Activated T-cell treated with anti-CD3 and anti-CD28 coated beads for 1 hour (primary cell): Measurements from ENCODE around the gene SPNS2.

Source experiments
- DNase-seq: peaks from one replicate; pipeline ENCODE4 v3.0.0-alpha.2; 2020; ENCODE audit warnings: low read depth

Gene SPNS2

DNA sequence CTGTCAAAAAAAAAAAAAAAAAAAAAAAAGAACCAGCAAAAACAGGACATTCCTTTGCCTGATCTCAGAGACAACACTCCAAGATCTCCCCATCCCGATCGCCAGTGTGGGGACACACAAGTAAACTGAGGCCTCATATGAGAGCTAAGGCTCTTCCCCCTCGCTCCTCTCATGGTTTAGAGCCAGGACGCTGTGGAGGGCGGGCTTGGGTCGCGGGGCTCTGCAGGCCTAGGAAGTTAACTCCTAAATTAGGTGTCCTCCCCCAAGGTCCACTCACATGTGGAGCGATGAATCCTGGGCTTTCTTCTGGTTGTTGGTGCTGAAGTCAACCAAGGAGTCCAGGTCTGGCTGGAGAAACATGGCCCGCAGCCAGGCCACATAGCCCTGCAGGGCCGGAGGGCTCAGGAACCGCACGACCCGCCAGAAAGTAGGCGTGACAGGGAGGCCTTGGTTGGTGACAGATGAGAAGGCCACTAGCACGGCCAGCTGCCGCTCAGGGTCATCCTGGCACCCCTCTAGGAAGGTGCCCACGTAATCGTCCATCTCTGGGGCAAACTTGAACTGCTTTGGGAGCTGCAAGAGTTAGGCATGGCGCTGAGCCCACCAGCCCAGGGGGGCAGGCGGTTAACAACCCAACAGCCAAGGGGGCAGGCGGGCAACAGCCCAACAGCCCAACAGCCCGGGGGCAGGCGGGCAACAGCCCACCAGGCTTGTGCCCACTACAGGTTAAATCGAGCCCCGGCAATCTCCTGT, 51.3 kb downstream of the SPNS2 start:
- no peak for DNase-seq

DNA sequence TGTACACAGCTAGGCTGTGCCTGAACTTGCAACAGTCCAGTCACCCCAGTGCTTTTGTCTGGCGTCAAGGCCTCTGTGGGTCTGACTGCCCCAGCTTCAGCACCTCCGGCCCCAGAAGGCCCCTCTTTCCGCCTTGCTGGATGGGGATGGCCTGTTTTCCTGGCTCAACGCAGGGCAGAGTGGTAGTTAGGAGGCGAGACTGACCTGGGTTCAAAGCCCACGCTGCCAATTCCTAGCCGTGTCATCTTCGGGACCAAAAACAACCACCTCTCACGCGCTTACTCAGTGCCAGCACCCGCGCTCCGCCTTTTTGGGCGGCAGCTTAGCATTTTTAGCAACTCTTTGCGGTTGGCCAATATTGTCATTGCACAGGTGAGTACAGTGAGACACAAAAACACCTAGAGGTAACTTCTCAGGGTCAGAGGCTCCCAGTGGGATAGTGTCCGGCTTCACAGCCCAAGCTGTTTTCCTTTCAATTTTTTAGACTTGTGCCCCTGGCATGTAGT, 51.9 kb downstream of the SPNS2 start:
- DNase-seq: no peak

DNA sequence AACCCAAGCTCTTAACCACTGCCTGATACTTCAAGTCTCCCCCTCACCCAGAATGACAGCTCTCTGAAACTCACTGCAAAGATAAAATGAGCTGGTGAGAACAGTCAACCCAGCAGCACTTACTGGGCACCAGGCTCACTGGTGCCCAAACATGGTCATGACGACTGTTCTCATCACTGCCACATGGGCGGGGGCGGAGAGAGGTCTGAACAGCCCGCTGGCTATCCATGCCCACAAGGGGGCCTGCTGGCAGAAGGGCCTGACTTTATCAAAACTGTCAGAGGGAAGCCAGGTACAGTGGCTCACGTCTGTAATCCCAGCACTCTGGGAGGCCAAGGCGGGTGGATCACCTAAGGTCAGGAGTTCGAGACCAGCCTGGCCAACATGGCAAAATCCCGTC, 52.5 kb downstream of the SPNS2 start:
- DNase-seq: no peak

DNA sequence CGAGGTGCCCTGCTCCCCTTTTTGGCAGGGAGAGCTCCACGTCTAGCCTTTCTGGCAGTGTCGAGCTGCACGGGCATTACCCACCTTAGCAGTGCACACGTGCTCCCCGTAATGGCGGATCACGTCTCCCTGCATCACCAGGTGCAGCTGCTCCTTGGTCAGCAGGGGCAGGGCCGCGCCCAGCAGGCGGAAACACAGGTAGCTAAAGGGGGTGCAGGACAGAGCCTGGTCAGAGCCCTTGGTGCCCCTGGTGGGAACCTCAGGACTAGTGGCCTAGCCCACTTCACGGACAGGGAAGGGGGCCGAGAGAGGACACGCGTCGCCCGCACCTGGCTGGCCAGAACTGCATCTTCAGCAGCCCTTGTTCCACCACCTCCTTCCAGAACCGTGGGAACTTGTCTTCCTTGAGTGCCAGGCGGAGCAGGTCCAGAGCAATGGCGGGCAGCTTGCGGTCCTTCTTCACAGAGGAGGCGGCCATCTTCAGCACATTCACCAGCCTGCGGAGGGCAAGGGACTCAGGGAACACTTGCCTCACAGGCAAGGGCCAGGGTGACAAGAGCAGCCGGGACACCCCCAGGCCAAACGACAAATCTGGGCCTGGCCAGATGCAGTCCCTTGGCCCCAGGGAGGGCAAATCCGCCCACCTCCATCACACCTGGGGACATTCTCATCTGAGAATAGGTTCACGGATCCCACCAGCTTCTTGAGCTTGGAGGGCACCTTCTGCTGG, 53.3 kb downstream of the SPNS2 start:
- DNase-seq: no peak

DNA sequence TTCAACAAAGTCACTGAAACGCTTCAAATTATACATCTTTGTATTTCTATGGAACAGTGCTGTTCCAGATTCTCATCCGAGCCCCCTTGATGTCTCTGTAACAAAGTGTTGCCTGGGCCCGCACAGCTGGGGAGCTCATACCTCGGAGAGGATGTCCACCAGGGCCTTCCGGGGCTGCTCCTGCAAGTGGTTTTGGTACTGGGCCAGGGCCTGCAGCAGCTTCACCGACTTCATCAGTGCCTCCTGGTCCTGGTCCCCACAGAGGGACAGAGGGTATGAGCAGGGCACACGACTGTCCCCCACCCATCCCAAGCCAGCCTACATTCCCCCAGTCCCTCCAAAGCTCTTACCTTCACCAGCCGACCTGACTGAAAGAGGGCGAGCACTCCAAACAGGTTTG, 55.0 kb downstream of the SPNS2 start:
- DNase-seq: no peak

DNA sequence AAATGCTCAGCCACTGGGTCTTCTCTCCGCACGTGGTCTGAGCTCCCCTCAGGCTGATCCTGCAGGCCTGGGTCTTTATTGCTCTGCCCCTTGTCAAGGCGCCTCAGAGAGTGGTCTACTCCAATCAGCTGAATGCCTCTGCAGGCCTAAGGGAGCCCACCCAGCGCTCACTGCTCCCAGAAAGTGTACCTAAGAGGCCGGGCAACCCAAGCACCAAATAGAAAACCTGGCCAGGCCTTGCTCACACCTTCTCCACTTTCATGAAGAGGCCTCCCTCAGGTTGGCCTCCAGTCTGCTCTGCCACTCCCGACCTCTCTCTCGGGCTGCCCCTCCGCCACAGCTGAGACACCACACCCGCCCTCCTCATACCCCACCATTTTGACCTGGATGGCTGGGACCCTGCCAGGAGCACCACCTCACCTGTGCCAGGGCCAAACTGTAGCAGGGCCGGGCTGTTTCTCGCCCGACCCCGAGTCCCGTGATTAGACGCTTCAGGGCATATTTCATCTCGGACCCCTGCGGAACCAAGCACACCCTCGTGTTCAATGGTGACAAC, 55.8 kb downstream of the SPNS2 start:
- DNase-seq: no peak

DNA sequence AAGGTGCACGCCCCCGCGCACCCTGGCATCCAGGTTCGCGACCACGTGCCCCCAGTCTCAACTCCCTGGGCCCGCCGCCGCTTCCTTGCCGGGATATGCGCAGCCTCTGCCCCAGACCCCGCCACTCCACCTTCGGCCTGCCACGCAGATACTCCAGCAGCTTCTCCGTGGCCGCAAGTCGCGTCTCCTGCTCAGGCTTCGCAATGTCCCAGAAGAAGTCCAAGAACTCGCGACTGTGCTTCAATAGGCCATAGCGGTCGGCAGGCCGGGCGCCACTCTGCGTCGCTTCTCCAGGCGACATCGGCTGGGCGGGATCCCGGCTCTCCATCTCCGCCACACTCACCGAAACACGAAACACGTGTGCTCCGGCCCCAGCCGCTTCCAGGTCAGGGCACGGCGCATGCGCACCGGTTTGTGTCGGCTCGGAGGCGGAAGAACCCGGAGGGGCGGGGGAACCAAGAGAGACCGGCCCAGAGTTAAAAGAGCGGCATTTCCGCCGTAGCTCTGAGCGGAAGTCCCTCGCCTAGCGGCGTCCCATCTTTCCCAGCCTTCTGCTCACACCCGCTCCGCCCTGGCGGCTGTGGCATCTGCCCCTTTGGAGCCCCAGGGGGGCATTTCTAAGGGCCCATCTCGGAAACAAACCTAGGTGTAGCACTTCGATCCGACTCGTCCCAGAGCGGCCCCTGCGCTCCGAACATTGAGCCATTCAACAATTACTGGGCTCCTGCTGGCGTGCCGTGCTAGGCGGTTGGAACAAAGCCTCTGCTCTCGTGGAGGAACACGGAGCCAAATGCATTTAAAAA, 56.5 kb downstream of the SPNS2 start, which contains the start of gene MYBBP1A:
Gene MYBBP1A (minus strand): TSS at position 388 of the 803 bp plus-strand sequence. CDS start 60 bp downstream, at position 328.
- peak; percentile 98 for DNase-seq

DNA sequence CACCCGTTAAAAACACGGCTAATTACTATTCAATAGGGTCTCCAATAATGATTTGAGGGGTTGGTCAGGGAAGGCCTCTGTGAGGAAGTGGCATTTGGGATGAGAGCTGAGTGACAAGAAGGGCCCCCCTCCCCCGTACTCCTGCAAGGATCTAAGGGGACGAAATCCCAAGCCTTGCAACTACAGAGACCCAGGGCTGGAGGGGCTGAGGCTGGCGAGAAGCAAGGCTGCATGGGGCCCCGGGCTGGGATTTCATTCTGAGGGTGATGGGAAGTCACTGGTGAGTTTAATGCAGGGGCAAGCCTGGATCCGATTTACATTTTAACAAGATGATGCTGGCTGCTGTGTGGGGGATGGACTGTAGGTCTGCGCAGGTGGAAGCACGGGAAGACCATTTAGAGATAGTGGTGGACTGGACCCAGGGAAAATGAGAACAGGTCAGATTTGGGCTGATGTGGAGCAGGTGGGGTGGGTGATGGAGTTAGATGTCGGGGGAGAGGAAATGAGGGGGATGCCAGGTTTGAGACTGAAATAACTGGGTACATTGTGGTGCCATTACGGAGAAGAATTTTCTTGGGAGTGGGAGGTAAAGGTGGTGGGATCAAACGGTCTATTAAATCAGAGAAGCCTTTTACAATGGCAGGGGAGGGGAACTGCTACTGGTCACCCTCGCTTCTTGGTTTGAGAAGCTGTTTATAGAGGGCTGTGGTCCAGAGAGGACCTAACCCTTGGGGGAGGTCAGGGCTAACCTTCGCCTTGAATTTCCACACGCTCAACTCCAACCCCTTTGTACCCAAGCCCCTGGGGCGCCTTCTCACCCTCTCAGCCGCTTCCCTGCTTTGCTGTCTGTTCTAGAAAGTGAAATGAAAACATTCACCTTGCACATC, 57.4 kb downstream of the SPNS2 start:
- no peak for DNase-seq

DNA sequence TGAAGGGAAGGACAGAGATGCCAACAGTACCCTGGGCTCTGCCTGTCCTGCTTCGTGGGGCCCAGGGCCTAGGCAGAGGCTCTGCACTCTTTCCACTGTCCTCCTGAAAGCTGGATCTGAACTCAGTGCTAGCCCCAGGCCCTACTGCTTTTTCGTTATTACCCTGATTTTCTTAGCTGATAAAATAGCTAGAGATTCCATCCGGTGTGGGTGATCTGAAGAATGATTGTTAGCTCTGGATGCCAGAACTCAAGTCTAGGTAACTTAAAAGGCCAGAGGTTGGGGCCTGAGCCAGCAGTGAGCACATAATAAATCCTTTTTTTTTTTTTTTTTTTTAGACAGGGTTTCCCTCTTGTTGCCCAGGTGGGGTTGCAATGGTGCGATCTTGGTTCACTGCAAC, 58.3 kb downstream of the SPNS2 start:
- no peak for DNase-seq

DNA sequence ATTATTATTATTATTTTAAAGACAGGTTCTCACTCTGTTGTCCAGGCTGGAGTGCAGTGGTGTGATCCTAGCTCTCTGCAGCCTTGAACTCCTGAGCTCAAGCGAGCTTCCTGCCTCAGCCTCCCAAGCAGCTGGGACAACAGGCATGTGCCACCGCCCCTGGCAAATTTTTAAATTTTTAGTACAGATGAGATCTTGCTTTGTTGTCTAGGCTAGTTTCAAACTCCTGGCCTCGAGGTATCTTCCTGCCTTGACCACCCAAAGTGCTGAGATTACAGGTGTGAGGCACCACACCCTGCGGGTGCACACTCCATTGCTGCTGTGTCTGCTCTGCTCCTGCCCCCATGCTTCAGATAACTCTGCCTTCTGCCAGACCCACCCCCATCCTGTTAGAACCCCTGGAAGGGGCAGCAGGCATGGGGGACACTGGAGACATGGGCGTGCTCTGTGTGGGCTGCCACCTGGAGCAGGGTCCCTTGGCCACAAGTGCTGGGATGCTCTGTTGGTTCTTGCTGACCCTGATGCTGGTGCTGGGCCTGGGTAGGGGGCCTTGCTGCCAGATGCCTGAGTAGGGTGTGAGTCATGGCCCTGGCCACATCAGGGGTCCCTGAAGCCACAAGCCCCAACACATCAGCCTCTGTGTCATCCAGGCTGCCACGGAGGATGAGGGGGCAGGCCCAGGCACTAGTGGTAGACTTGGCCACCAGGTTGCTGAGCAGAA, 59.1 kb downstream of the SPNS2 start:
- no peak for DNase-seq

DNA sequence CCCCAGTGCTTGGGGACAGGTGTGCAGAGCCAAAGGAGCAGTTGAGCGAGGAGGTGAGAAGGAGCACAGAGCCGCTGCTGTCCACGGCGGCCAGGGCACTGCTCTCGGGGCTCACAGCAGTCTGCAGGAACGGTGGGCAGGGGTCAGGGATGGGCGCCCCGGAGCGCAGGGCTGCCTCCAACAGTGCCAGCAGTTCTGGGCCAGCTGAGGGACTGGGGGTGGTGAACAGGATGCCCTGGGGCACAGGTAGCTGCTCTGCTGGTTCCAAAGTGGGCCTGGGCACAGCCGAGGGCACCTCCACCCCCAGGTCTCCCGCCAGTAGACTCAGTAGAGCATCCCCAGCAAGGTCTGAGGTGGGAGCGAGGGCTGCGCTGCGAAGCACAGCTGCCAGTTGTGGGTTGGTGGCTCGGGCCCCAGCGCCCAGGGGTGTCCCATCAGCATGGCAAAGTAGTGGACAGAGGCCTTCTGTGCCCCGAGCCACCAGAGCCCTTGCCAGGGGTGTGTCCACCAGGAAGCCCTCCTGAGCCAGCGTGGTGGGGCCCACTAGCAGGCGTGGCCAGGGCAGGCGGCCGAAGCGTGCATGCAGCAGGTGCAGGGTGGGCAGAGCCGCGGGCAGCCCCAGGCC, 59.8 kb downstream of the SPNS2 start:
- DNase-seq: no peak

DNA sequence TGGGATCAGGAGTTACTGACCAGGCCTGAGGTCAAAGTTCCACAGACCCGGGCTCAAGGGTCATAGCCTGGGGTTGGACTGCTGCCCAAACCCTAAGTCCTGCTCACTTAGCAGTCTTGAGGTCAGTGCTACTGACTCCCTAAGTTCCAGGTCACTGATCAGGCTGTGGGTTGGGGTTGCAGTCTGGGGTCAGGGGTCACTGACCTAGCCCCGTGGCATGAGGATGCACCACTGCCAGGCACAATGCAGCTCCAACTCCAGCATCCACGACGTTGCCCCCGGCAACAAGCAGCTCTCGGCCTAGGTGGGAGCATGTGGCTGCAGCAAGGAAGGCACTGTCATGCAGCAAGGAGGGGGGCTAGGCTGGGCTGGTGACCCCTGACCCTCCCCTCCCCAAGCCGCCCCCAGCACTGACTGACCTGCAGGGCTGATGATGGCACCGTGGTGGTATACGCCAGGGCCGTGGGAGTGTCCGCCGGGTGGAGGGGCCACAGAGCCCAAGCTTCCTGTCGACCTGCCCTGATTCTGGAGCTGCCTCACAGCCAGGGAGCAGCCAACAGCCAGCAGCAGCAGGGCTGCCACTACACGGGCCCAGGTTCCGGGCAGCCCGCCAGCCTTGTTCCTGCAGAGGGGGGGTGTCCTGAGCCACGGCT, 60.6 kb downstream of the SPNS2 start:
- DNase-seq: no peak

DNA sequence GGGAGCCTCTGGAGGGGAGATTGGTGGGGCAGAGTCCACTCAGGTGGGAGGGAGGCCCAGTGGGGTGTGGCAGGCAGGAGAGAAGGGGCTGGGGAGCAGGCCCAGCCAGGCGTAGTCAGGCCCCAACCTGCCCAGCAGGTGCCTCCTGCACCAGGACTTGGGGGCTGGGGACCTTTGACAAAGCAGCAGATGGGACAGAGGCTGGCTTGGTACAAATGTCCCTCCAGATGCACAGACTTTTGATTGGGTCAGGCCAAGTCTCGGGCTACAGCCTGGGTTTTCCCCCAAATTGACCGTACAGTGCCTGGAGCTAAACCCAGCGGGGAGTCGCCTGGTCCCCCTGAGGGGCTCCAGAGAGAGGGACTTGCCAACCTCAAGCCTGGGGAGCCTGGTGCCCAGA, 61.3 kb downstream of the SPNS2 start:
- no peak for DNase-seq

DNA sequence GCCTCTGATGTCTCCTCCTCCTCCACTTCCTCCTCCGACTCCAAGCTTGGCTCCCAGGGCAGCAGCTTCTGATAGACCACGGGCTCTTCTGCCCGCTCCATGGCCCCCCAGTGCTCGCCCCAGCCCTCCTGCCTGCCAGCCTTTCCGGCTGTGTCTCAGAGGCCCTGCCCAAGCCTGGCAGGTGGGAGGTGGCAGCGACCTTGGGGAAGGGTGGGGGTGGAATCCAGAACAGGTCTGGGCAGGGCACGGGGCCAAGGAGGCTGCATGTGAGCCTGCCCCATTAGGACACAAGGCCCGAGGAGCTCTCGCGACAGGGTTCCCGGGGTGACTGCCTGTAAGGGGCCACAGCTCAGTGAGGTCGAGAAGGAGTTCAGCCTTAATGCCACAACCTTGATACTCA, 61.7 kb downstream of the SPNS2 start, which contains the start of gene GGT6:
Gene GGT6 (minus strand): TSS at position 157 of the 400 bp plus-strand sequence. CDS start 56 bp downstream, at position 101.
- DNase-seq: no peak

DNA sequence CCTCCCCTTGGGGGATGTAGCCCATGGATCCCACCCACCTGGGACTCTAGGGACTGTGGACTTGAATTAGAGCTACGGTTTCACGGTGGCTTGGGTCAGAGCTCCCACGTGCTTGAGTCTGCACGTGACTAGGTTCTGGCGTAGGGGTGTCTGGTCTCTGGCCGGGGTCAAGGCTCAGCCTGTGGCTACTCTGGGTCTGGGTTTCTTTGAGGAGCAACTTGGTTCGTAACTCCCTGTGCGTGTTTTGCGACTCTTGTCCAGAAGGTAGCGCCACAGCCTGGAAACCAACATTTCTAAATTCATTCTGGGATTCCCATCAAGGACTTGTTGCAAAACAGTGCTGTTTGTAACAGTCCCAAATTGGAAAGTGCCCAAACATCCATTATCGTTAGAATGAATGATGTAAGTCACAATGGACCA, 62.2 kb downstream of the SPNS2 start:
- no peak for DNase-seq

DNA sequence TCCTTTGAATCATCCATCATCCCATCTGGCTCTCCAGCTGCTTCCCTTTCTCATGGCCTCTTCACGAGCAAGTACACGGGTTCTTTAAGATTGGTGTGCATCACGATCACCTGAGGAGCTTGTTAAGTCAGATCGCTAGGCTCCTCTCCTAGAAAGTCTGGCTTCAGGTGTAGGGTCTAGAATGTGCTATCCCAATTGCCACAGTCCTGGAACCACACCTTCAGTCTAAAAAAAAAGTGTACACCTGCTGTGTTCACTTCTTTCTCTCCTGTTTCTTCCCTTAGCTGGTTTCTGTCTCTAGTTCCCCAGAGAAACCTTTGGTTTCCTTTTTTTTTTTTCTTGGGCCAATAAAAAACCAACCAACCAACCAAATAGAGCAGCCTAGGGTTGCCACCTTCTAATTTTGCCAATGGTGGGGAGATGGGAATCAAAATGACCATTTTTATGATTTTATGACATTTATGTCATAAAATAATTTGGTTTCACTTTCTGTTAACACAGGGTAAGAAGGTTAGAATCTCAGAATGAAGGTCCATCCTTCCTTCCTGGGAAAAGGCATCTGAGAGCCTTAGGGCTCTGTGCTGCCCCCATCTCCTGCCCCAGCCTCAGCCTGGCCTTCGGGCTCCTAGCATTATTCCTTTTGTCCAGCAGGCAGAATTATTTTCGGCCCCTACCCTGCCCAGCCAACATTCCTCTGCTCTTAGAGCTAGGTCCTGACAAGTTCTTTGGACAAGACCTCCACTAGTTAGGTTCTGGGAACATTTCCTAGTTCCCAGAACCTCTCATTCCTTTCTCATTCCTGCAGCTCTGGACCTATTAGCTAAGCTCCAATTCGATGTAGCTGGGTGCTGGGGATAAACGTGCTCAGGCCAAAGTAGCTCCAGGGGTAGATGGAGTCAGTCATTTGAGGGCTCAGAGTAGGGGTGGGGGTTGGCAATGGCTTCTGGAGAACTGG, 63.6 kb downstream of the SPNS2 start:
- no peak for DNase-seq

DNA sequence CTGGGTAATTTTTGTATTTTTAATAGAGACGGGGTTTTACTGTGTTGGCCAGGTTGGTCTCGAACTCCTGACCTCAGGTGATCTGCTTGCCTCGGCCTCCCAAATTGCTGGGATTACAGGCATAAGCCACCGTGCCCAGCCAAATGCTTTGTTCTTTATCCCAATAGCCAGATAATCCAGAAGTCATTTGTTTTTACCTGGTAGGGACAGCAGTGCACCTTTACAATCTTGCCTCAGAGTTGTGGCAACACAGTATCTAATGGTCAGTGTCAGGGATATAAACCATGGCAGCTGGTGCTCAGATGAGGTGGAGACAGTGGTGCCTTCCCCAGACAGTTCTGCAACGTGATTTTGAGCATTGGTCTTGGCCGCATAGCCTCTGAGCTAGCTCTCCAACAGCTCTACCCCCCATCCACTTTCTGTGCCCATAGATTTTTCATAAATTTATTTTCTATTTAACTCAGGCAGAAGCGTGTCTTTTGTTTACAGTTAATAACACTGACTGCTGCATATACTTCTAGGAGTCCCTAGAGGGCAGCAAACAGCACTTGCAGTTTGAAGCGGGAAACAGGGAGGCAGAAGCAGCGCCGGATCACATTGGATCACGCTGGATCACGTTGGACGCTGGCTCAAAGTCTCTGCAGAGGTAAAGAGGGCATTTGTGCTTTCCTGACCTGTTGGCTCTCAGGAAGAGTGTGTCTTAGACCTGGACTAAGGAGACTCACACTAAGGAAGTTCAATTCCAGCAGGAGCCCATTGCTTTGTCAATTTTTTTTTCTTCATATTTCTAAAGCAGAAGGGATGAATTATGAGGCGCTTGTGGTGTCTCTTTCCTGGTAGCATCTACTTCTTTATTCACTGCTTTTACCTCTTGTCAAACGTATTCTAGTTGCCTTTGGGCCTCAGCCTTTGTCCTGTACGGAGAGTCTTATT, 66.8 kb downstream of the SPNS2 start:
- peak; percentile 29 for DNase-seq
